ENCODE measurements around the gene VCX.
"Not testable (repeated sequence)": the region's sequence is repeated elsewhere in the genome, so short reads cannot be mapped to it uniquely, and the experiment has no call there.

VCX gene

GRCh38 chrX:7842871-7843270, at the start of gene VCX:
Gene VCX (plus strand): TSS chrX:7843171. CDS start chrX:7843204, 33 bp downstream.
- POLR2A ChIA-PET; H3K4me3 ChIP-seq (ENCODE audit: low read depth, low read length); CTCF ChIA-PET; DNase-seq (ENCODE audit: low read depth, low spot score): not testable (repeated sequence)

GRCh38 chrX:7798327-7798726, 44.6 kb upstream of the VCX start:
- H3K4me3 ChIP-seq (ENCODE audit: low read depth, low read length) = no peak overlapping the region
- CTCF ChIA-PET = no interaction called here
- POLR2A ChIA-PET = no interaction called here
- TF ChIP-seq CTCF (IDR thresholded peaks at IDR 0.05; ENCODE audit: insufficient read depth, low read length, missing control alignments) = no peak
- no peak for DNase-seq (ENCODE audit: low read depth, low spot score)

- H3K4me3 ChIP-seq (ENCODE audit: low read depth, low read length) = no peak overlapping the region
- DNase-seq (ENCODE audit: low read depth, low spot score) = no peak
- TF ChIP-seq CTCF (IDR thresholded peaks at IDR 0.05; ENCODE audit: insufficient read depth, low read length, missing control alignments) = no peak
- CTCF ChIA-PET = no interaction called here
- POLR2A ChIA-PET = no interaction called here
Observed at GRCh38 chrX:7801711-7802110, 41.3 kb upstream of the VCX start.

GRCh38 chrX:7815166-7815805, 27.7 kb upstream of the VCX start:
- ChIA-PET CTCF (no interaction called here), POLR2A (no interaction called here)
- no peak for TF ChIP-seq CTCF (IDR thresholded peaks at IDR 0.05; ENCODE audit: insufficient read depth, low read length, missing control alignments)
- DNase-seq (ENCODE audit: low read depth, low spot score) = no peak
- no peak overlapping the region for H3K4me3 ChIP-seq (ENCODE audit: low read depth, low read length)

GRCh38 chrX:7828594-7828993, 14.4 kb upstream of the VCX start:
- CTCF ChIA-PET = no interaction called here
- no peak overlapping the region for H3K4me3 ChIP-seq (ENCODE audit: low read depth, low read length)
- no peak for TF ChIP-seq CTCF (IDR thresholded peaks at IDR 0.05; ENCODE audit: insufficient read depth, low read length, missing control alignments)
- no peak for DNase-seq (ENCODE audit: low read depth, low spot score)
- POLR2A ChIA-PET = no interaction called here

- TF ChIP-seq CTCF (IDR thresholded peaks at IDR 0.05; ENCODE audit: insufficient read depth, low read length, missing control alignments) = no peak
- CTCF ChIA-PET = no interaction called here
- DNase-seq (ENCODE audit: low read depth, low spot score) = no peak
Observed at GRCh38 chrX:7841084-7841805, 1.7 kb upstream of the VCX start.

GRCh38 chrX:7852166-7852565, 9.2 kb downstream of the VCX start:
- no peak overlapping the region for H3K4me3 ChIP-seq (ENCODE audit: low read depth, low read length)
- DNase-seq (ENCODE audit: low read depth, low spot score) = no peak
- ChIA-PET CTCF (no interaction called here), POLR2A (no interaction called here)
- no peak for TF ChIP-seq CTCF (IDR thresholded peaks at IDR 0.05; ENCODE audit: insufficient read depth, low read length, missing control alignments)

More at GRCh38 chrX:7841084-7841805, 1.7 kb upstream of the VCX start:
- POLR2A ChIA-PET = no interaction called here
- no peak overlapping the region for H3K4me3 ChIP-seq (ENCODE audit: low read depth, low read length)

Measured in AG04449 (cell line).